ENCODE results near the gene UST.

DNA sequence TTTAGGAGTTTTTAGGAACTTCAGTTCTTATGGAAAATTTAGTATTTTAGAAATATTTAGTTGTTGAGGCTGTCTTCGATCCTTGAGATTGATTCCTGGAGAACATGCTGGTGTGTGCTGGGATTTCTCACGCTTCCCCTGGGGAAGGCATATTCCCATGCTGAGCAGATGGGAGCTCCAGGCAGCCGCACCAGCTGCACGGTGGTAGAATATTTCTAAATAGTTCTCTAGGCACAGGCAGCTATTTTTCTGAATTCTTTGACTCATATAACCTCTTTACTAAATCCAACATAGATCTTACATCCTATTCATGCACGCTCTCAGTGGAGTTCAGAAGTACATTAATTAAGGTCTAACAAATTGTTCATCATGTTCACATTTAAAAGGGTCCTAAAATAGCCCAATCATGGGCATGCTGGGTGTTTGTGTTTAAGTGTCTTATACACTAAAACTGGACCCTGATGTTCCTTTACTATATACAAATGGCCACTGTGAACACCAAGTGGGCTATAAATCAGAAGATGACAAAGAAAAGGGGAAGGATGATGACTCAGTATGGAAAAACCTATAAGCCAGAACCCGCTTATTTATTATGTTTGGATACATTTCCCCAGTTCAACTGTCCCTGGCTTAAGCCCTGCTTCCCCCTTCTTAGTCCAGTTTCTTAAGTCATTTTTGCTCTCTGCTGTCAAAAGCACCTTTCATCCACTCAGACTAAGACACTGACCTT lies 138.5 kb downstream of the UST start:
- TF ChIP-seq POLR2A (IDR thresholded peaks at IDR 0.05; ENCODE audit: low read length) (no peak), GATA1 (IDR thresholded peaks at IDR 0.05; ENCODE audit: low read depth, low read length) (no peak)

All from erythroblast (primary cell).